ENCODE data around the gene RFX4. TPM values are rescaled to one million over a fixed set of nuclear protein-coding genes. Genes with fewer than 3 reads are reported as not detected.
A peak's percentile ranks its signal among the peaks of the same experiment; 100 is the strongest.

Gene RFX4
- total RNA-seq, 1 donor from 2014 or later, result not detected

- Mint-ChIP-seq H3K36me3 (no peaks in the 10 kb centered on the region), H3K4me3 (no peak overlapping the region), H3K27me3 (ENCODE audit: low read depth) (peaks cover 71% of the 10 kb centered on the region), H3K27ac (no peak overlapping the region), H3K9me3 (peaks cover 9% of the 10 kb centered on the region), H3K4me1 (no peaks in the 10 kb centered on the region)
- no peak for TF ChIP-seq CTCF (IDR thresholded peaks at IDR 0.05; ENCODE audit: unreplicated experiment)
- no peak for DNase-seq (ENCODE audit: low spot score in 2 of 2, unreplicated experiment in 2 of 2)
Observed at GRCh38 chr12:106566771-106567170, 16.0 kb upstream of the RFX4 start.

- H3K9me3 Mint-ChIP-seq, result peaks cover 8% of the 10 kb centered on the region
- no peak for TF ChIP-seq CTCF (IDR thresholded peaks at IDR 0.05; ENCODE audit: unreplicated experiment)
- H3K36me3 Mint-ChIP-seq, result no peaks in the 10 kb centered on the region
- H3K4me3 Mint-ChIP-seq, result no peak overlapping the region
- H3K27me3 Mint-ChIP-seq (ENCODE audit: low read depth), result peaks cover 75% of the 10 kb centered on the region
- H3K4me1 Mint-ChIP-seq, result no peaks in the 10 kb centered on the region
- no peak overlapping the region for H3K27ac Mint-ChIP-seq
- DNase-seq (ENCODE audit: low spot score in 2 of 2, unreplicated experiment in 2 of 2), result no peak
Observed at GRCh38 chr12:106573239-106573638, 9.6 kb upstream of the RFX4 start.

- no peak overlapping the region for H3K4me3 Mint-ChIP-seq
- no peaks in the 10 kb centered on the region for H3K36me3 Mint-ChIP-seq
- no peaks in the 10 kb centered on the region for H3K9me3 Mint-ChIP-seq
- peaks cover 2% of the 10 kb centered on the region for H3K4me1 Mint-ChIP-seq
- H3K27me3 Mint-ChIP-seq (ENCODE audit: low read depth), result peaks cover 93% of the 10 kb centered on the region
- H3K27ac Mint-ChIP-seq, result no peak overlapping the region
- no peak for DNase-seq (ENCODE audit: low spot score in 2 of 2, unreplicated experiment in 2 of 2)
- no peak for TF ChIP-seq CTCF (IDR thresholded peaks at IDR 0.05; ENCODE audit: unreplicated experiment)
Observed at GRCh38 chr12:106576848-106577247, 6.0 kb upstream of the RFX4 start.

- no peak overlapping the region for H3K4me3 Mint-ChIP-seq
- TF ChIP-seq CTCF (IDR thresholded peaks at IDR 0.05; ENCODE audit: unreplicated experiment), result no peak
- H3K27ac Mint-ChIP-seq, result no peak overlapping the region
Observed at GRCh38 chr12:106580671-106581508, 1.9 kb upstream of the RFX4 start.

GRCh38 chr12:106581543-106582248 is 1.1 kb upstream of the RFX4 start:
- DNase-seq (ENCODE audit: low spot score in 2 of 2, unreplicated experiment in 2 of 2), result peak in 1 of 2 experiments; percentile 63
- no peak for TF ChIP-seq CTCF (IDR thresholded peaks at IDR 0.05; ENCODE audit: unreplicated experiment)
- no peaks in the 10 kb centered on the region for H3K36me3 Mint-ChIP-seq
- H3K4me1 Mint-ChIP-seq, result peaks cover 21% of the 10 kb centered on the region
- no peak overlapping the region for H3K27ac Mint-ChIP-seq
- no peaks in the 10 kb centered on the region for H3K9me3 Mint-ChIP-seq
- H3K4me3 Mint-ChIP-seq, result peak overlapping the region; percentile 26
- H3K27me3 Mint-ChIP-seq (ENCODE audit: low read depth), result peaks cover 98% of the 10 kb centered on the region

More at GRCh38 chr12:106580671-106581508, 1.9 kb upstream of the RFX4 start:
- DNase-seq (ENCODE audit: low spot score in 2 of 2, unreplicated experiment in 2 of 2), result no peak
- H3K9me3 Mint-ChIP-seq, result no peaks in the 10 kb centered on the region
- H3K27me3 Mint-ChIP-seq (ENCODE audit: low read depth), result peaks cover 98% of the 10 kb centered on the region
- no peaks in the 10 kb centered on the region for H3K36me3 Mint-ChIP-seq
- peaks cover 15% of the 10 kb centered on the region for H3K4me1 Mint-ChIP-seq

All from mesothelial cell of epicardium (in vitro differentiated cells).